SK-N-SH treated with all-trans-retinoic acid at 6 μM for 48 hours (cell line): ENCODE results near the gene PRKCQ.

Source experiments
- CREB5 ChIP-seq: fragments of 250-450 bp; sonication (Bioruptor Pico); IDR thresholded peaks from 2 replicates; pipeline ENCODE4 v1.5.1; 2020; ENCODE audit warnings: low read depth, mild to moderate bottlenecking, moderate library complexity
- GLIS3 ChIP-seq: fragments of 250-450 bp; sonication (Bioruptor Pico); IDR thresholded peaks from 2 replicates; pipeline ENCODE4 v1.5.0; 2020; ENCODE audit warnings: mild to moderate bottlenecking, moderate library complexity
- PPARA ChIP-seq: fragments of 250-450 bp; sonication (Bioruptor Pico); IDR thresholded peaks from 2 replicates; pipeline ENCODE4 v1.5.0; 2020; ENCODE audit warnings: mild to moderate bottlenecking, borderline replicate concordance
- RARB ChIP-seq: fragments of 250-450 bp; sonication (Bioruptor Pico); IDR thresholded peaks from 2 replicates; pipeline ENCODE4 v1.8.0; 2021; ENCODE audit warnings: mild to moderate bottlenecking, moderate library complexity
- TOX ChIP-seq: fragments of 250-450 bp; sonication (Bioruptor Pico); IDR thresholded peaks from 2 replicates; pipeline ENCODE4 v1.8.0; 2021; ENCODE audit warnings: mild to moderate bottlenecking, moderate library complexity, borderline replicate concordance
- ZNF565 ChIP-seq: fragments of 450-650 bp; formaldehyde crosslinking; conservative IDR thresholded peaks from 2 replicates; pipeline ENCODE4 v1.5.0; 2020; ENCODE audit warnings: low read depth, mild to moderate bottlenecking, moderate library complexity
- TF ChIP-seq, protein P1 (sequence below): fragments of 250-450 bp; sonication (Bioruptor Pico); IDR thresholded peaks from 2 replicates; pipeline ENCODE4 v1.8.0; 2020; ENCODE audit warnings: mild to moderate bottlenecking, moderate library complexity, borderline replicate concordance

DNA sequence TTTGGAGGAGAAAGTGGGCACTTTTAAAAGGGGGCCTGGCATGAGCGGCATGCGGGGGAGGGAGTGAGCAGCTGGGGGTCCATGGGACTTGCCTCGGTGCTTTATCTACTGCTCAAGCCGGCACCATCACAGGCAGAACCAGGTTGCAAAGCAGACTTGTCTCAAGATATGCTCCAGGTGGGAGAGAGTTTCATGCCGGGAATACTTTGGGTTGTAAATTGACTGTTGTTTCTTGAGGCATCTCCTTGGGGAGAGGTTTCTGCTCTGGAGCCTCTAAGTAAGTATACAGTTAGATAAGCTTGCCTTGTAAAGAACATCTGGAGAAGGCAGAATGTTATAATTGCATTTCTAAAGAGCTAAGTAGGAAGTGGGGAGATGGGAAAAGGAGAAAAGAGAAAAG, 42.8 kb upstream of the PRKCQ start:
- TF ChIP-seq CREB5 (CRISPR knock-in tag): no peak
- TF ChIP-seq, protein P1, sequence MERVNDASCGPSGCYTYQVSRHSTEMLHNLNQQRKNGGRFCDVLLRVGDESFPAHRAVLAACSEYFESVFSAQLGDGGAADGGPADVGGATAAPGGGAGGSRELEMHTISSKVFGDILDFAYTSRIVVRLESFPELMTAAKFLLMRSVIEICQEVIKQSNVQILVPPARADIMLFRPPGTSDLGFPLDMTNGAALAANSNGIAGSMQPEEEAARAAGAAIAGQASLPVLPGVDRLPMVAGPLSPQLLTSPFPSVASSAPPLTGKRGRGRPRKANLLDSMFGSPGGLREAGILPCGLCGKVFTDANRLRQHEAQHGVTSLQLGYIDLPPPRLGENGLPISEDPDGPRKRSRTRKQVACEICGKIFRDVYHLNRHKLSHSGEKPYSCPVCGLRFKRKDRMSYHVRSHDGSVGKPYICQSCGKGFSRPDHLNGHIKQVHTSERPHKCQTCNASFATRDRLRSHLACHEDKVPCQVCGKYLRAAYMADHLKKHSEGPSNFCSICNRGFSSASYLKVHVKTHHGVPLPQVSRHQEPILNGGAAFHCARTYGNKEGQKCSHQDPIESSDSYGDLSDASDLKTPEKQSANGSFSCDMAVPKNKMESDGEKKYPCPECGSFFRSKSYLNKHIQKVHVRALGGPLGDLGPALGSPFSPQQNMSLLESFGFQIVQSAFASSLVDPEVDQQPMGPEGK (CRISPR knock-in tag): no peak
- TF ChIP-seq RARB (CRISPR knock-in tag): no peak
- TF ChIP-seq ZNF565 (CRISPR knock-in tag): no peak
- TF ChIP-seq PPARA (CRISPR knock-in tag): no peak
- no peak for TF ChIP-seq GLIS3 (CRISPR knock-in tag)
- no peak for TF ChIP-seq TOX (CRISPR knock-in tag)
